NCI-H446 (cell line): ENCODE results near the gene LRP5.

ENCODE experiments used
- DNase-seq, 2 experiments: peaks; one replicate each; lab custom pipeline; 2025; lab: John Stamatoyannopoulos, UW

Gene LRP5

DNA sequence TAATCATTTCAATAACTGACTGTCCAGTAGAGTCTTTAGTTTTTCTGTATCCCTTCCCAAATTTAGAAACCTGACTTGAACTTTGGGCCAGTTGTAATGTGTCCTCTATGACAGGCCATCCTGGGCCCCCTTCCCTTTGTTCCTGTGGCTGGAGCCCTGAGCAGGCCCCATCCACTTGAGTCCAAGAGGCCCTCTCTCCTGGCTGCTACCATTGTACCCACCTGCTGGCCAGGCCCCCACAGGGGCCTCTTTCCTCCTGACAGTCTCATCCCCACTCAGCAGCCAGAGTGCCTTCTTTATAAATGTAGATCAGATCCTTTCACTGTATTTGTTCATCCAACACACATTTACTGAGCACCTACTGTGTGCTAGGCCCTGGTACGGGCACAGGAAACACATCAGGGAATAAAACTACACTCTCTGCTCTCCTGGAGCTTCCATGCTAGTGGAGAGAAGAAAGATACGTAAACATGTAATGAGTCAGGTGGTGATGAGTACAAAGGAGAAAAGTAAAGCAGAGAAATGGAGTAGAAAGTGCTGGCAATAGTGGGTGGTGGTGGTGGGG is 2.7 kb upstream of the LRP5 start:
- no peak for DNase-seq

DNA sequence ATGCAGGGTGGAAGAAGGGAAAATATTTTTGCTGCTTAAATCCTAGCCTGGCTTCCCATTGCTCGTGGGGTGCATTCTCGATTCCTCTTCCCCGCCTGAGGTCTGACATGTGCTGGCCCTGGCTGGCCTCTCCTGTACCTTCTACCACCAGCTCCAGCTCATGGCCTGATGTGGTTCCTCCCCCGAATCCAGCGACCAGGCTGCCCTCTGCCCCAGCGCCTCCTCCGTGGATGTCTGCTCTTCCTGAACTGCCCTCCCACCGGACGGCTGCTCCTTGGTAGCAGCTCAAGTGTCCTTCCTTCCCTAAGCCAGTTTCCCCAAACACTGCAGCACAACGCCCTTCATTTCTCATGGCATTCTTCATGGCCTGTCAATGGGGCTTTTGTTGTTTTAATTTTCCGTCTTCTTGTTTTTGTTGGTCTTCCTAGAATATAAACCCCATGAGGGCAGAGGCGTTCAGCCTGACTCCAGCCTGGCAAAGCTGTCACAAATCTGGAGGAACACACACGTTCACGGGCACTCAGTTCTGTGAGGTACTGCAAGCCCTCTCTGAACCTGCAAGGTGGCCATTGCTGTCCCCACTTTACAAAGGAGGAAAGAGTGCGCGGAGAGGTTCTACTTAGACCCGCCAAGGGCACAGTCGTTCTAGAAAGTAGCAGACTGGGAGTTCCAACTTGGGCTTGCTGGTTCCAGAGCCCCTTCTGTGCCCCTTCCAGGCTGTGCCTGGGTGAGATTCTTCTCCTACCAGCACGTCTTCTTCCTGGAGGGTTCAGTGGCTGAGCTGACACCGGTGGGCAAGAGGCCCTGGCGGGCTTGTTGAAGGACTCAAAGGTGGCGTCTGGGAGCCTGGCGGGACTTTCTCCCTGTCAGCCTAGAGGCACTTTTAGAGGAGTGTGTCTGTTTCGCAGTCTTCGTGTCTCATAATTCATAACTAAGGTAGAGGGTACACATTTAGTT is 953 bp upstream of the LRP5 start:
- DNase-seq = no peak

DNA sequence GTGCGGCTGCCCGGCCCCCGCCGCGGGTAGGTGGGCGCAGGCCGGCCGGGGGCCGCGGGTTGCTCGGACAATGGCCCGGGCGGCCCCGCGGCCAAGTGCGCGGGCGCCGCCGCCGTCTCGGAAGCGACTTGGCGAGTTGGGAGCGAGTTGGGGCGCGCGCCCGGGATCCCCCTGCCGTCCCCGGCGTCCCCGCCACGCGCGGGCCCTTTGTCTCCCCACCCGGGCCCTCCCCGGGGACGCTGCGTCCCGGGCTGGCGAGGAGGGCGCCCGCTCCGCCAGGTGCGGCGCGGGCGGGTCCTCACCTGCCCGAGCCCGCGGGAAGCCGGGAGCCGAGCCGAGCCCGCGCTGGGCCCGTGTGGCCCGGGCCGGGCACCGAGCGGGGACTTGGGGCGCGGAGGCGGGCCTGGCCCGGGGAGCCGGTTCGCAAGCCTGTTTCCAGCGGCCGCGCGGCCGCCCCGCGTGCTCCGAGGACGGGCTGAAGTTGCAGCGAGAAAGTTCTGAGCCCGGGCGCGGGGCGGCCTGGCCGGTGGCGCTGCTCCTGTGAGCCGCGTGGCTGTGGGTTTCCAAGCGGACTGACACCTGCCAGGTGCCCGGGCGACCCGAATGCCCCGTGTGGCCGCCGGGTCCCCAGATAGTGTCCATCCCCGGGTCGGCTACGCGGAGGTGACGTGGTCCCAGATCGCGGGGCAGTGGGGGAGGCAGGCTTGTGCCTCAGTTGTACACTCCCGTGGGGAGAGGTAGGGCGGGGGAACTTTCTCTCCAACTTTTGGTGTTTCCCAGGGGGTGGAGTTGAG is 586 bp downstream of the LRP5 start:
- no peak for DNase-seq

DNA sequence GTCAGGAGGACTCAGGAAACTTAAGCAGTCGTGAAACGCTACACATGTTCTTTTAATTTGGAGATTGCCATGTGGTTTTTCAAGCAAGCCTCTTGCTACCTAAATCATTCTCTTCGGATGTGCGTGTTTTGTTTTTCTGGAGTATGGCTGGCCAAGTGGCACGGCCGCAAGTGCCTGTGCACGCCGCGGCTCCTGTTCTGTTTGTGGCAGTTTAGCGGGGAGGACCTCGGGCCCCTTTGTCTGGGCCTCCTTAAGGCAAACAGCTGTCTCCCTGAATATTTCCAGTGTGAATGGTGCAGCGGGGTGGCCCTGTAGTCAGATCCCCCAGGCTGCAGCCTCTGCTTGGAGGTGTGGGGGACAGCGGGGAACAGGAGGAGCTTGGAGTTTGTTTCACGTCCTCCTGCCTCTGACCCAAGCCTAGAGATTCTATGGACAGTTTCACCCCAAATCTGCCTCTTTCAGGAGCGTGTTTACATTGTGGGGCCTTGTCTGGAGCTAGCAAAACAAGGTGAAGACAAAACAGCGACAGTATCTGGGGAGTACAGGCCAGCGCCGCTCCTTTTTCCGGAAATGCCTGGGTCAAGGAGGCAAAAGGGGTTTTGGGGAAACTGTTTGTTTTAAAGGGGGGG is 1.3 kb downstream of the LRP5 start:
- DNase-seq = no peak

DNA sequence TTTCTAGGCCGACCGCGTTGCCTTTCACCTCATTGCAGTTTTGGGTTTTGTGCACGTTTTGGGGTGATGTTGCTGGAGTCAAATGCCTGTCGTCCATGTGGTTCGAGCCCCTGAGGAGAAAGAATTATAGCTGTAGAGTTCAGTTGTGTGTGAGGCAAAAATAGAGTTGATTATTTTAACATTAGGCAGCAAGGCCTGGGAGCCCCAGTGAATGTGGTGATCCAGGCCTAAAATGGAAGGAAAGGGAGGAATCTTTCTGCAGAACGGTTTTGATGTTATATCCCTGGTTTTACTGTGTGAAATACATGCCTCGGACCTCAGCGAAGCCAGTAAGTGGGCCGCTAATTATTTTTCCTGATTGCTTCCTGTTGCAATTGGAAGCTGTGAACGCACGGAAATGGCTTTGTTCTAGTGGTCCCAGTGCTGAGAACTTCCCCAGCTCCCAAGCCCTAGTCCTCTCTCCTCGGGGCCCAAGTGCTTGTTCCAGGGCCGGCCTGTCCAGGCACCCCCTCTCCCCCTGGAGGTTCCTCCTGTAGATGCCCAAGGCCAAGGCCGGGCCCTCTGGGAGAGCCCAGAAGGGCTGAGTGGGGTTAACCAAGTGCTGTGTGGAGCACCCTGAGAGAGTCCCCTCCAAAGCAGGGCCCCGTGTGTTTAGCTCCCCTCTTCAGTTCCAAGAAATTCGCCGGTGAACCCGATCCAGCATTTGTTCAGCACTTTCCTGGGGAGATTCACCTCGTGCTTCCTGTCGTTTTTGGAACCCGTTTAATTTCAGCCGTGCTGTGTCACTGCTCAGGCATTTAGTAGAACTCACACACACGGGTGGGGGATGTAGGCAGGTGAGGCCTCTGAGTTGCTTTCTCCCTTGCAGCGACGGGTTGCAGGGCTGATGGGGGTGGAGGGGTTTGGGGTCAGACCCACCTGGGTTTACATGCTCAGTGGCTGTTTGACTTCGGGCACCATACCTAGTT is 2.1 kb downstream of the LRP5 start:
- no peak for DNase-seq

DNA sequence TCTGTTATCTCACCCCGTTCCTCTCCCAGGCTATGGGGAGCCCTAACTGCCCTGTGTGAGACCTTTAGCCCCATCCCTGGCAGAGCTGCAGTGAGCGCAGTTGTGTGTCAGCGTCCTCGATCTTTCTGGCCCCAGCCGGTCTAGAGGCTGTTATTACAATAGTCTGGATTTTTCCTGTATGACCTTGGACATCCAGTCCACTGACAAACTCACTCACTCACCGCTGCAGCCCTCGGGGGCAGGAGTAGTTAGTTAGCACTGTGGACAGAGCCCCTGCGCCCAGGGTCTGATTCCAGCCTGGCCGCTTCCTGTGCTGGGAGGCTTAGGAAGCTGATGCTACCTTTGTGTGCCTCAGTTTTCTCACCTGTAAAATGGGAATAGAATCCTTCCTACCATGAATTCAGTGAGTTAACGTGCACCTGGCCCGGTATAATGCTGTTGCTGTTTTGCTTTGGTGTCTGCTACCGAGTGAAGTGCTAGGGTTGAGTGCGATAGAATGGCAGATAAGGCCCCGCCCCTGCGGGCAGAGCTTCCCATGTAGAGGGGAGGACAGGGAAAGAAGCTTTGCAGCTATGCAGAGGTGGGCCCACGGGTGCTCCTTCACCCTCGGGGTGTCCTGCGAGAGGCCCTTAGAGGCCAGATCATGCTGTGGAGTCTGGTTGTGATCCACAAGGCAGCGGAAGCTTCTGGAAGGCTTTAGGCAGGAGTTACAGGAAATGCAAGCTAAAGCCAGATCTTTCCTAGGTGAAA is 3.0 kb downstream of the LRP5 start:
- DNase-seq = no peak

DNA sequence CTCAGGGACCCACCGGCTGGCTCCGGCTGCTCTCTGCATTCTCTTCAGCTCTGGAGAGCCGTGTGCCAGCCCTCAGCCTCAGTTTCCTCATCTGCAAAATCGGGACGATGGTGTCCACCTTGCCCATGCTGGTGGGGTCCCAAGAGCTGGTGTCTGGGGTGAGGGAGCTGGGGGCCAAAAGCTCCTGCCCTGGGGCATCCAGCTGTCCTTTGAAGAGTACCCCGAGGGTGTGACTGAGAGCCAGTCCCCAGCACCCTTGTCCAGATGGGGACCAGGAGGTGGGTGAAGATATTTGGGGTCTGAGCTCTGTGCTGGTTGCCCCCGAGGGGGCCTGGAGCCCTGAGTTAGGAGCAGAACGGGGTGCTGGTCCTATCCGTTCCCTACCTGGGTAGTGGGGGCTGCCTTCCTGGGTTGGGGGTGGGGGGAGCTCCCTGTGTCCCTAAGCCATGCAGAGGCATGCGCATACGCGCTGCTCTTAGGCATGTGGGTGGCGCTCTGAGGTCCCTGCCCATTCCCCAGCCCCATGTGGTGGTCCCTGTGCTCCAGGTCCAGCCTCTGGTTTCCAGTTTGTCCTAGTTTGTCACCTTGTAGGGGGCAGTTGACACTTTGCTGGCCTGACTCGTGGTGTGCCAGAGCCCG is 4.9 kb downstream of the LRP5 start:
- DNase-seq = no peak

DNA sequence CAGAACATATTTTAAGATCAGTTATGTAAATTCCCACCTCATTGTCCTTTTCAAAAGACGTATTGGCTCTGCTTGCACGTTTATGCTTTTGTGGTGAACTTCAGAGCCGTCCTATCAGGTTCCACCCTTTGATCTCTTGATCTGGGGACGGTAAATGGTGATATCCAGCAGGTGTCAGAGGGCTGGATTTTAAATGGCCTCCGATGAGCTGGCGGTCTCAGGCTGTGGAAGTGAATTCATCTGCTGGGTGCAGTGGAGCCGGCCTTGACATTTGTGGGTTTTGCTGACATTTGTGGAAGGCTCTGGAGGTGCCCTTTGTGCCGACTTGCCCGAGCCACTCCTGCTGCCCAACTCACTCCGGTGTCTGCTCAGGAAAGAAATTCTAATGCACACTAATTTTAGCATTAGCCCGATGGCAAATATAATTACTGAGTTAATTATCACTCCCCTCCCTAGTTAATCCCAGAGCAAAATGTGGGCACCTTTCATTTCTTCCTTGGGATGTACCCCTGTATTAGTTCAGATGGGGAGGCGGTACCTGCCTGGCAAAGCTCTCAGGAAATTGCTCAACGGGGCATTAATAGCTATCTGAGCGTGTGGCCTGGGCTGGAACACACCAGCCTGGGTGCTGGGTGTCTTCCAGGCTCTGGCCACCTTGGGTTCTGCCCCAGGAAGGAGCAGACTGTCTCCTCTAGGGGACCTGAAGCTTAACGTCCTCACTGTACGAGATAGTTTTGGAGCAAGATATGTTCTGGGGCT is 9.1 kb downstream of the LRP5 start:
- no peak for DNase-seq

DNA sequence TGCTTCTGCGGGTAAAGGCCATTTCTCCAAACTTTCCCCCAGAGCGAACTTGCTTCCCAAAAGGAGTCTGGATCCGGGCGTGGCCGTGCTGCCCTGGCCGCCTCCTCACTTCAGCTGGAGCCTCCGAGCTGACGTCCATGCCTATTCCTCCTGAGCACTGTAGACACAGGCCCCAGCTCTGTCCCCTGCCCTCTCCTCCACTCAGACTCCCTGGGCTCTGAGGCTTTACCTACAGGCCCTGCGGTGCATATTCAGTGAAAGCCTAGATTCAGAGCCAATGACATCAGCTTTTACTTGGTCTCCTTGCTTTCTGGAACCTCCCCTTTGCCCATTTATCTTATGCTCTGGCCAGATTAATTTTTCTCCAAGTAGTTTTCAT is 9.7 kb downstream of the LRP5 start:
- no peak for DNase-seq

DNA sequence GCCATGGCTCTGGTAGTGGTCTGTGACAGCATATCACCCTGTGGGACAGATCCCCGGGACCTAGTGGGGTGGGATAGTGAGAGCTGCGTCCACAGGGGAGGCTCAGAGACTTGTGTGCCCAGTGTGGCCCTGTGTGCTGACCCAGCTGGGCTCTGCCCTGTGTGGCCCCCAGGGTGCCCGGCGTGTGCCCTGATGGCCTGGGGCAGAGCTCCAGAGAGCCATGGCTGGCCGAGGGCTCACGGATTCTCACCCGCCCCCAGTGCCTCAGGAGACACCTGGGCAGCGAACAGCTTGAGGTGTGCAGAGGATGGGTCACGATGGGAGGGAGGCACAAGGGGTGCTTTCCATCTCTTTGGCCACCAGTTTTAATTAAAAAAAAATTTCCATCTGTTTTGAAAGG is 11.8 kb downstream of the LRP5 start:
- DNase-seq = no peak

DNA sequence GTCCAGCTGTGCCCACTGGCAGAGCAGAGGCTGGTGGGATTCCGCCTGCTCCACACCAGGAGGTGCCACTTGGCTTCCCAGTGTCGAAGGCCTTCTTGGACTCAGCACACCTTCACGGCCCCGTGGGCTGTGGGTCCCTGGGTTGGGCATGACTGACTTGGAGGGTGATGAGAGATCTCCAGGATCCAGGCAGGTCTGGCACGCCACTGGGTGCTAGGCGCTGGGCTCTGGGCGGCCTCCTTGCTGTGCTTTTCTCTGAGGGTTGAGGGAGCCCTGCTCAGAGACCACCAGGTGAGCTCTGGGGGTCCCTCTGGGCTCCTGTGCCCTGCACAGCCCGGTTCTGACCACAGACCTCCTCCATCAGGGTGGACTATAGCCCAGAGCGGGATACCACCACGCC is 12.3 kb downstream of the LRP5 start:
- no peak for DNase-seq

DNA sequence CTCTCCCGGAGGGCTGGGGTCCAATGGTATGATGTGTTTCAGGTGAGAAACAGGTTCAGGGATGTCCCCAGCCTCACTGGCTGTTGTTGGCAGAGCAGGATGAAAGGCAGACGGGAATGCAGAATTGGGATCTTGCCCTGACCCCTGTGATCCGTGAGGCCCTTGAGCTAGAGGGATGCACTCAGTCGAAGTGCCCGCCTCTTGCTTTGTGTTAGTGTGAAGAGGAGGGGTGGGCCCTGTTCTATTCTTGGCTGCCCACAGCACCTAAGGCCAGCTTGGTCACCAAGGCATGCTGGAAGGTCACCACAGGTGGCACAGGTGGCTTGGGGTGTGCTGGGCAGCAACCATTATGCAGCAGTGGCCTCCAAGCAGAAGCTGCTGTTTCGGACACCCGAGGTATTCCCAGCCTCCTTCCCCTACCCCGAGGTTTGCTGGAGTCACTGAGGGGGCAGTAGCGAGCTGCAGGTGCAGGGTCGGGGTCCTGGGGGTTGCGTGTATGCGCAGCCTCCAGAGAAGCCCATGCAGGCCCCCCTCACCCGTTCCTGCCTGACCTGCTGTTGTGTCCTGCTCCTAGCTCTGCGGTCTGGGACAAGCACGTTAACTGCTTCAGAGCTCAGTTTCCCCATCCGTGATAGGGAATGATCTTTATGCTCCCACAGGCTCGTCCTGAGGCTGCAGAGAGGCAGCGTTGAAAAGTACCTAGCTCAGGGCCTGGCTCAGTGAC is 13.0 kb downstream of the LRP5 start:
- no peak for DNase-seq

DNA sequence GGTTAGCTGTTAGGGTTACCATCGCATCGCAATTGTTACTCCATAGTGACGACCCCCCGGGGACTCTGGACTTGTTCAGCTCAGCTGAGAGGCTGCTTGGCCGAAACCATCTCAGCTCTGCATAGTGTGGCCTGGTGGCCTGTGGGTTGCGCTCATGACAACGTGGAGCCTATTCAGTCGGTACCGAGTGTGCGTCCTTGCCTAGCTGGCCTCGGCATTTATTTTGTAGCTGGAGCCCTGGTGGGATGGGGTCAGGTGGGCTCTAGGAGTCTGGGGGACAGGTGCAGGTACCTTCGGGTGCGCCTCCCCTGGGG is 13.5 kb downstream of the LRP5 start:
- DNase-seq = no peak

DNA sequence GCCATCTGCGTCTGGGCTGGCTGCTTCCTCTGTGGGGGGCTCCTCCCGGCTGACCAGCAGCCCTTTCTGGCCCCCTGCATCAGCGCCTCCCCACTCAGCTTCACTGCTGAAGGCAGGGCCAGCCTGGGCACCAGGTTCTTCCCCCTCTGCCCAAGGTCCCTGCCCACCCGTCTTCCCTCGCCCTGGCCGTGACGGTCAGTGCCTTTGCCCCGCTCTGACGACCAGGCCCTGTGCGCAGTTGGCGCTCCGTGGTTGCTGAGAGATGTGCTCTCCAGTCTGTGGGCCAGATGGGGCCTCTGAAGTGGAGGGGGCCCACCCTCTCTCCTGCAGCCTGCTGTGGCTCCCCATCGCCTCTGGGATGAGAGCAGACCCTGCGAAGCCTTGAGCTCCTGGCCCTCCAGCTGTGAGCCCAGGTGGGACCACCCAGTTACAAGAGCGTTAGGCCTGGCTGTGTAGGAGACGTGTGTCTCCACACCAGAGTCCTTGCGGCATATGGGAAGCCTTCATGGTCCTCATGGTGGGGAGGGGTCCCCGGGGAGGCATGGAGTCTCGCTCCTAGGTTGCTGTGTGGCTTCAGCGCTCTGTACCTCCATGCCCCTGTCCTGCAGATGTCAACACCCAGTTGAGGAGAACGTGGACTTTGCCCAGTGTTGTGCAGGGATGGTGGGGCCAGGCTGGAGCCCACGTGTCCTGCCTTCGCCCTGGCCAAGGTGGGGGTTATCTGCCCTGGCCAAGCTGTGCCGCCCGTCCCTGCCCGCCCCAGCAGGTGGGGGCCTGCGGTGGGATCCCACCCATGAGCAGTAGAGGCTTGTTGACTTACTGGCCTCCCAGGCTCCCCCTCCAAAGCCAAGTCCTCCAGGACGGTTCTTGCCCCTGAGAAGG is 14.2 kb downstream of the LRP5 start:
- no peak for DNase-seq

DNA sequence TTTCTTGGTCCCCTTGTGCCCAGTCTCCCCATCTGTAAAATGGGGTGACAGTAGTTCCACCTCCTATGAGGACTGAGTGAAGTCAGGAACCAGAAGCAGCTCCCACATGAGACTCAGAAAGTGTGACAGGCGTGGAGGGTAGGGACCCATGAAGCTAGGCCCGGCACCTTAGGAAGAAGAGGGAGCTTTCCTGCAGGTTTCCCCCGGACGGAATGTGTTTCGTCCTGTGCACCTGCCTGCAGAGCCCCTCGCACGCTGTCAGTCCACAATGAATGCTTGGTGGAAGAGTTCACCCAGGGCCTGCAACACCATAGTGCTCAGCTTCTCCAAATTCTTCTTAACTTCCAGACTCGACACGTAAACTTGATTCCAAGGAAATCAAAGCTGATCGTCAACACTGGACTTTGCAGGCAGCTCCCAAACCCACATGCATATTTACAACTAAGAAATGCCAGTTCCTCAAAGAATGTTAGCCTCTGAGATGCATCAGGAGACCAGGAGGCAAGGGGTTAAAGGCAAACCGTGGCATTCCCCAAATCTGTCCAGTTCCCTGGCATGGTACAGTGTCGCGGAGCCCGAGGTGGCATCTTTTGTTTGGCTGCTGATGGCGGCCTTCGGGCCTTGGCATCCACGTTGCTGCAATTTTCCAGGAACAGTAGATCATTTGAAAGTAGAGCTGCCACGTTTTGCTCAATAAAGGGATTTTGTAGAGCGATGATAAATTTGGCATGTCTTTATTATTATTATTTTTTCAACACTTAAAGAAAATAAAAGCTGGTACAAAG is 15.4 kb downstream of the LRP5 start:
- DNase-seq = no peak

DNA sequence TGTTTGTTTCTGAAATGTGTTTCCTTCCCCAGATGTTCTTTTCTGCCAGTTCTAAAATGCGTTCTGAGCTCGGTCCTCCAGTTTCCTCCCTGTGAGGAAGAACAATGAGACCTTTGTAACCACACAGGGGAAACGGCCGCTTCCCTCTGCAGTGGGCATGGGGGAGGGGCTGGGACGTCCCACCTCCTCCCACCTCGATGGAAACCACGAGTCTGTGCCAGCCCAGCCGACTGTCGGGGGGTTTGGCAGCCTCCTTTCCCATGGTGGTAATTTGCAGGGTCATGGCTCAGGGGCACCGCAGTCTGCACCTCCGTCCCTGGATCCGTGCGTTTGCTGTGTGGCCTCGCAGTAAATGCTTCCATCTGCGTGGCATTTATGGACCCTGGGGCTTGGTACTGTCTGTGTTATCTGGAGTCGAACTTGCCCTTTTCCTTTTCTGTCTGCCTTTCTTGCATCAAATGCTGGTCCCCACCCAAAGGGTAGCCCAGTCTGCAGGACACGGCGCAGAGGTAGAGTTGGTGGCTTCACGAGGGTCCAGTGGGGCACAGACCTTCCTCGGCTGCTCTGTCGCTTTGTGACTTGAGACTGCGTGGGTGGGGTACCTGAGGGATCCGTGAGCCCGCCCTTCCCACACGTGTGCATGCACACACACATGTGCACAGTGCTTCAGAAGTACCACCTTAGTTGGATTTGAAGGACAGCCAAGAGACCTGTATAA is 16.1 kb downstream of the LRP5 start:
- DNase-seq = no peak
